ENCODE measurements around the gene EIF4E3. TPM values are rescaled to one million over a fixed set of nuclear protein-coding genes. Genes with fewer than 3 reads are reported as not detected.

EIF4E3 gene
- total RNA-seq, 2 experiments from 2014 or later = 48.2 to 50.4 TPM

GRCh38 chr3:71722693-71723092 lies 2.5 kb downstream of the EIF4E3 start:
- H3K4me3 ChIP-seq (ENCODE audit: low read length) = peak overlapping the region; percentile 1
- peaks cover 44% of the 10 kb centered on the region for H3K36me3 Mint-ChIP-seq (ENCODE audit: low read depth)
- H3K27ac ChIP-seq (ENCODE audit: low read depth in 1 of 2, low read length in 2 of 2) = peak overlapping the region; percentile 8 to 63
- ATAC-seq (ENCODE audit: poor library complexity) (no peak), DNase-seq (no peak)
- intact Hi-C loops (cut with DNase I, micrococcal nuclease) = loop anchor here (1.0 to 10.0 kb wide), 3 partner anchors 11 to 532 kb away; no protein-coding TSS in a partner anchor
- H3K27me3 Mint-ChIP-seq = no peaks in the 10 kb centered on the region
- peaks cover 60% of the 10 kb centered on the region for H3K4me1 ChIP-seq (ENCODE audit: insufficient read depth, low read length)
- ChIA-PET POLR2A (interaction anchor here (1.4 to 5.2 kb wide), 3 partner anchors 12 to 140 kb away, joined by 3 to 24 read pairs (median 7); no protein-coding TSS in a partner anchor), CTCF (interaction anchor here (2.4 kb wide), 1 partner anchor 11 kb away, joined by 6 read pairs; no protein-coding TSS in a partner anchor)
- H3K4me1 Mint-ChIP-seq (ENCODE audit: low read depth) = peaks cover 78% of the 10 kb centered on the region
- no peaks in the 10 kb centered on the region for H3K9me3 Mint-ChIP-seq
- H3K27me3 ChIP-seq (ENCODE audit: control insufficient read depth in 1 of 2, insufficient read depth in 2 of 2, low read length in 2 of 2) = no peaks in the 10 kb centered on the region
- peak overlapping the region; percentile 91 for H3K27ac Mint-ChIP-seq
- no peaks in the 10 kb centered on the region for H3K9me3 ChIP-seq (ENCODE audit: control insufficient read depth in 1 of 2, insufficient read depth in 1 of 2, low read length in 2 of 2)
- peaks cover under 1% of the 10 kb centered on the region for H3K36me3 ChIP-seq (ENCODE audit: insufficient read depth, low read length)
- TF ChIP-seq, protein P1, sequence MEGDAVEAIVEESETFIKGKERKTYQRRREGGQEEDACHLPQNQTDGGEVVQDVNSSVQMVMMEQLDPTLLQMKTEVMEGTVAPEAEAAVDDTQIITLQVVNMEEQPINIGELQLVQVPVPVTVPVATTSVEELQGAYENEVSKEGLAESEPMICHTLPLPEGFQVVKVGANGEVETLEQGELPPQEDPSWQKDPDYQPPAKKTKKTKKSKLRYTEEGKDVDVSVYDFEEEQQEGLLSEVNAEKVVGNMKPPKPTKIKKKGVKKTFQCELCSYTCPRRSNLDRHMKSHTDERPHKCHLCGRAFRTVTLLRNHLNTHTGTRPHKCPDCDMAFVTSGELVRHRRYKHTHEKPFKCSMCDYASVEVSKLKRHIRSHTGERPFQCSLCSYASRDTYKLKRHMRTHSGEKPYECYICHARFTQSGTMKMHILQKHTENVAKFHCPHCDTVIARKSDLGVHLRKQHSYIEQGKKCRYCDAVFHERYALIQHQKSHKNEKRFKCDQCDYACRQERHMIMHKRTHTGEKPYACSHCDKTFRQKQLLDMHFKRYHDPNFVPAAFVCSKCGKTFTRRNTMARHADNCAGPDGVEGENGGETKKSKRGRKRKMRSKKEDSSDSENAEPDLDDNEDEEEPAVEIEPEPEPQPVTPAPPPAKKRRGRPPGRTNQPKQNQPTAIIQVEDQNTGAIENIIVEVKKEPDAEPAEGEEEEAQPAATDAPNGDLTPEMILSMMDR (IDR thresholded peaks at IDR 0.05) = no peak
- peak overlapping the region; percentile 89 for H3K4me3 Mint-ChIP-seq

DNA sequence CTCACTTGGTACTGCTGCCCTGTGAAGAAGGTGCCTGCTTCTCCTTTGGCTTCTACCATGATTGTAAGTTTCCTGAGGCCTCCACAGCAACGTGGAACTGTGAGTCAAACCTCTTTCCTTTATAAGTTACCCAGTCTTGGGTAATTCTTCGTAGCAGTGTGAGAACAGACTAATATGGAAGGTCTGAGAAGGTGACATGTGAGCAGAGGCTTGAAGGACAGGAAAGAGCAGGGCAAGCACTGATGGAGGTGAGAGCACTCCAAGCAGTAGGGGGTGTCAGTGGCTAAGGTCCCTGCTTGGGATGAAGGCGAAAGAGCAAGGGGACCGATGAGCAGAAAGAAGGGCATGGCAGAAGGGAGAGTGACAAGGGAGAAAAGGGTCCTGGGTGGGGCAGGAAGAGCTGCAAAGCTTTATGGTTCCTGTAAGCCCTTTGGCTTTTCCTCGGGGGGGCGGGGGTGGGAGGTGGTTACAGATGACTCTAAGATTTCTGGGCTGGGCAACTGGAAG lies 3.5 kb downstream of the EIF4E3 start:
- Histone ChIP-seq H3K27ac (ENCODE audit: low read depth in 1 of 2, low read length in 2 of 2) (peak overlapping the region; percentile 43 to 63), H3K4me3 (ENCODE audit: low read length) (peak overlapping the region; percentile 3), H3K27me3 (ENCODE audit: control insufficient read depth in 1 of 2, insufficient read depth in 2 of 2, low read length in 2 of 2) (no peaks in the 10 kb centered on the region), H3K9me3 (ENCODE audit: control insufficient read depth in 1 of 2, insufficient read depth in 1 of 2, low read length in 2 of 2) (no peaks in the 10 kb centered on the region), H3K4me1 (ENCODE audit: insufficient read depth, low read length) (peaks cover 70% of the 10 kb centered on the region), H3K36me3 (ENCODE audit: insufficient read depth, low read length) (peaks cover 5% of the 10 kb centered on the region)
- H3K36me3 Mint-ChIP-seq (ENCODE audit: low read depth) = peaks cover 45% of the 10 kb centered on the region
- ChIA-PET POLR2A (interaction anchor here (1.3 to 5.2 kb wide), 3 partner anchors 11 to 1017 kb away, joined by 3 to 24 read pairs (median 3); no protein-coding TSS in a partner anchor), CTCF (no interaction called here)
- peak; percentile 36 for ATAC-seq (ENCODE audit: poor library complexity)
- no peaks in the 10 kb centered on the region for H3K27me3 Mint-ChIP-seq
- peak overlapping the region; percentile 91 for H3K27ac Mint-ChIP-seq
- H3K9me3 Mint-ChIP-seq = no peaks in the 10 kb centered on the region
- peak in 8 of 14 experiments; percentile 23 to 75 (median 45) for DNase-seq
- peak overlapping the region; percentile 89 for H3K4me3 Mint-ChIP-seq
- peaks cover 84% of the 10 kb centered on the region for H3K4me1 Mint-ChIP-seq (ENCODE audit: low read depth)
- intact Hi-C loops (cut with DNase I, micrococcal nuclease) = loop anchor here (2.0 to 10.0 kb wide), 2 partner anchors 19 to 533 kb away; no protein-coding TSS in a partner anchor
- TF ChIP-seq, protein P1 (IDR thresholded peaks at IDR 0.05) = no peak

DNA sequence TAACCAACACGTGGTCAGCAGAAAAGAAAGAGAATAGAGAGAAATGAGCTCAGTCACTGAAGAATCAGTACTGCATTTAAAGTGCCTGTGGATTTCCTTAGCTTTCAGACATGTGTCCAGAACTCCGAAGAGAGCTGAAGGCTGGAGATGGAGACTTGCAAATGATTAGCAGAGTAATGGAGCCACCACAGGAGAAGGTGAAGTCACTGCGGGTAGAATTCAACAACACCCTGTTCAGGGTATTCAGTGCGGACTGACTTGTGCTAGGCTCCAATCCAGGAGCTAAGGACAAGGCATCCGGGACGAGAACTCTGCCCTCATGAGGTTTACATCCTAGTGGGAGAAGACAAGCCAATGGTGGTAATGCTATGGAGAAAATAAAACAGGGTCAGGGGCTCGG lies 4.2 kb downstream of the EIF4E3 start:
- peak overlapping the region; percentile 91 for H3K27ac Mint-ChIP-seq
- no peak for ATAC-seq (ENCODE audit: poor library complexity)
- CTCF ChIA-PET = no interaction called here
- peaks cover 84% of the 10 kb centered on the region for H3K4me1 Mint-ChIP-seq (ENCODE audit: low read depth)
- H3K4me3 Mint-ChIP-seq = peak overlapping the region; percentile 89
- Histone ChIP-seq H3K4me3 (ENCODE audit: low read length) (no peak overlapping the region), H3K27ac (ENCODE audit: low read depth in 1 of 2, low read length in 2 of 2) (peak overlapping the region in 1 of 2 donors; percentile 29), H3K27me3 (ENCODE audit: control insufficient read depth in 1 of 2, insufficient read depth in 2 of 2, low read length in 2 of 2) (no peaks in the 10 kb centered on the region), H3K36me3 (ENCODE audit: insufficient read depth, low read length) (peaks cover 5% of the 10 kb centered on the region), H3K4me1 (ENCODE audit: insufficient read depth, low read length) (peaks cover 66% of the 10 kb centered on the region), H3K9me3 (ENCODE audit: control insufficient read depth in 1 of 2, insufficient read depth in 1 of 2, low read length in 2 of 2) (no peaks in the 10 kb centered on the region)
- H3K36me3 Mint-ChIP-seq (ENCODE audit: low read depth) = peaks cover 45% of the 10 kb centered on the region
- DNase-seq = no peak
- H3K27me3 Mint-ChIP-seq = no peaks in the 10 kb centered on the region
- intact Hi-C loops (cut with DNase I, micrococcal nuclease) = loop anchor here in 1 of 2 experiments (10.0 kb wide), 1 partner anchor 534 kb away; no protein-coding TSS in a partner anchor
- POLR2A ChIA-PET = interaction anchor here (1.3 to 5.2 kb wide), 2 partner anchors 10 to 1018 kb away, joined by 3 to 24 read pairs; no protein-coding TSS in a partner anchor
- no peaks in the 10 kb centered on the region for H3K9me3 Mint-ChIP-seq
- TF ChIP-seq, protein P1 (IDR thresholded peaks at IDR 0.05) = no peak

Measured in CD4-positive, alpha-beta T cell (primary cell).